DMS79 (cell line): ENCODE results near the gene LPCAT1.
"Not testable (repeated sequence)": the region's sequence is repeated elsewhere in the genome, so short reads cannot be mapped to it uniquely, and the experiment has no call there.

ENCODE experiments used
- DNase-seq: peaks from one replicate; lab custom pipeline; 2025; lab: John Stamatoyannopoulos, UW

LPCAT1 gene

DNA sequence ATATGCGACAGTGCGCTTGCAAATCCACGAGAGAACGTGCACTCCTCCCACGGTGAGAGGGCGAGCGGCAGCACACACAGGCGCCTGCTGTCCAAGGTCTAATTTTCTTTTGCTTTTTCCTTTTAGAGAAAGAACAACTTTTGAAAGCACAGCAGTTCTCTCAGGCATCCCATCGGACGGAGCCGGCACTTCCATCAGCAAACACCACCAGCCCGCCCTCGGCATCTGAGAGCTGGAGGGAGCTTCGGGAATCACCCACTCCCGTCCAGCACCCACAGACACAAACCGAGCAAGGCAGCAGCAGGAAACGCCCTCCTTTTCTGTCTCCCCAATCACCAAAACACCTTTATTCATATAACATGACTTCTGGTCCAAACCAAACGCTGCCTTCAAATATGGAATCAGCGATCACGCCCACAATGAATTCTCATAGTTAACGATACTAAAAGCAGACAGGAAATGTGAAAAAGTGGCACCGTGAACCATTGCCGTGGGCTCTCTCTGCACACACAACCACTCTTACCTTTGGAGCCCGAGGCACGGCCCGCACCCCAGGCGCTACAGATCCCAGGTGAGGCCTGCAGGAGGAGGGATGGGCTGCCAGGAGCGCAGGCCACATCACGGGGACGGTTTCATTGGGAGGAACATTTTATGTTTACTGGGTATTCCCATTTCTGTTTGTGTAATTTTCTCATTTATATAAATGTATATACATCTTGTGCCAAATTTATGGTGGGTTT, 14.2 kb downstream of the LPCAT1 start:
- no peak for DNase-seq

DNA sequence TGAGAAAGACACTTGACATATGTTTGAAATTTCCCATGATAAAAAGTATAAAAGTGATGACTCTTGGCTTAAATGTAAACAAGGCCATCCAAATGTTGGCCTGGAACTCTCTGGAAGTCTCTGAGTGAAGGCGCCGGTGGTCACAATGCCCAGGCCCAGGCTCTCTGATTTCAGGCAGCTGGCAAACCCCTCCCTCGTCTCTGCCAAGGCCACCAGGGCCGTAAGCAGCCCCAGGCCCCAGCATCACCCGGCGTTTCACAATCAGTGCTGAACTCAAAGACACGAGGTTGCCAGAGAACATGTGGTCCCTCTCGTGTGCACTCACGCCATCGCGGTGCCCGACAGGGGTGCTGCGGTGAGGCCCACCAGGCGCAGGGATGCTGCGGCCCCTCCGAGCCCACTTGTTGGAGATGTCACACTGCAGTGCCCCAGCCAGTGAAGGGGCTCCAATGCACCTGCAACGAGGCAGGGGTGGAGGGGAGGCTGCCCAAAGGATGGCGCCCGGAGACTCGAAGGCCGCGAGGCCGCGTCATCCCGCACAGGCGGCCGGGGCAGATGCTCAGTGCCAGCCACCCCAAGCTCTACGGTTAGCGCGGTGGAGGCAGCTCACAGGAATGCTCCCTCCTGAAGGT, 15.0 kb downstream of the LPCAT1 start:
- no peak for DNase-seq

DNA sequence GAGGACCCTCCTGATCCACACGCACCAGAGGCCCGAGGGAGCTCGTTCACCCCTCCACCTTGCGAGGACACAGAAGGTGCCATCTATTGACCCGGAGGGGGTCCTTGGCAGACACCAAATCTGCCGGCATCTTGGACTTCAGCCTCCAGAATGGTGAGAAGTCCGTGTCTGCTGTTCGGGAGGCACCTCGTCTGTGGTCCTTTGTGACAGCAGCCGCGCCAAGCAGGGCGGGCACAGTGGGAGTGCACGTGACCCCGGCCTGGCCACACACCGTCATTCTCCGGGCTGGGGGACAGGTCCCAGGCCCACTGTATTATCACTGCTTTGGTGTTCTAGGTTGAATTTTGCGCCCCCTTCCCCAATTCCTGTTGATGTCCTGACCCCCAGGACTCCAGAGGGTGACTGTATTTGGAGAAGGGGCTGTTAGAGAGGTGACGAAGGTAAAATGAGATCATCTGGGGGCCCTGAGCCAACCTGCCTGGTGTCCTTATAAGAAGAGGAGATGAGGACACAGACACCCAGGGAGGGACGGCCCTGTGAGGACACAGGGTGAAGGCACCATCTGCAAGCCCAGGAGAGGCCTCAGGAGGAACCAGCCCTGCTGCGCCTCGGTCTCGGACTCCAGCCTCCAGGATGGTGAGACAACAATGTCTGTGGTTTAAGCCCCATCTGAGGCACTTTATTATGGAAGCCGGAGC, 15.7 kb downstream of the LPCAT1 start:
- no peak for DNase-seq

DNA sequence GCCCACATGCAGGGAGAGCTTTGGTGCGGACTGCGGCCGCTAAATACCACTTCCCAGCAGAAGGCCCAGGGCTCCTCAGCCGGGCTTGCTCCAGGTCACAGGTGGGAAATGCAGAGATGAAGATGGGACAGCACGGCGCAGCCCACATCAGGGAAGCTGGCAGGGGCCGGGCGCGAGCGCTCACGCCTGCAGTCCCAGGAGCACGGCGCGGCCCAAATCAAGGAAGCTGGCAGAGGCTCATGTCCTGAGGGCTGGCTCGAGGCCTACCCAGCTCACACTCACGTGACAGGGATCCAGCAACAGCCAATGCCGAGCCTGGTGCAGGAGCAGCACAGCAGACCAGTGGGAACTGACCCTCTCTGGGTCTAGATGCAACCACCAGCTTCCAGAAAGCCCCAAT, 16.3 kb downstream of the LPCAT1 start:
- no peak for DNase-seq

DNA sequence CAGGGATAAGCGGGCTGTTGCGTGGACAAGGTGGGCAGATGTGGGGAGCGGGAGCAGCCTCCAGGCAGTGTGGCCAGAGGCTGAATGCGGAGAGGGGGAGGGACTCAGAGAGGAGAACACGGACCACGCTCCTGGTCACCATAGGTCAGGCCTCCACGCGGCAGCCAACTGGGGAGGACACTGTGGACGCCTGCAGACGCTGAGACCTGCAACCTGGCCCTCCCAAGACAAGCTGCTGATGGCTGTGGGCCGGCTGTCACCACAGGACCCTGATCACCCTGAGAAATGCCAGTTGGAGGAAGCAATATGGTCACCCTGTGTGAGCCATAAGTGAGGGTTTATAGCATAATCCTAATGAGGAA, 16.8 kb downstream of the LPCAT1 start:
- DNase-seq, result no peak

DNA sequence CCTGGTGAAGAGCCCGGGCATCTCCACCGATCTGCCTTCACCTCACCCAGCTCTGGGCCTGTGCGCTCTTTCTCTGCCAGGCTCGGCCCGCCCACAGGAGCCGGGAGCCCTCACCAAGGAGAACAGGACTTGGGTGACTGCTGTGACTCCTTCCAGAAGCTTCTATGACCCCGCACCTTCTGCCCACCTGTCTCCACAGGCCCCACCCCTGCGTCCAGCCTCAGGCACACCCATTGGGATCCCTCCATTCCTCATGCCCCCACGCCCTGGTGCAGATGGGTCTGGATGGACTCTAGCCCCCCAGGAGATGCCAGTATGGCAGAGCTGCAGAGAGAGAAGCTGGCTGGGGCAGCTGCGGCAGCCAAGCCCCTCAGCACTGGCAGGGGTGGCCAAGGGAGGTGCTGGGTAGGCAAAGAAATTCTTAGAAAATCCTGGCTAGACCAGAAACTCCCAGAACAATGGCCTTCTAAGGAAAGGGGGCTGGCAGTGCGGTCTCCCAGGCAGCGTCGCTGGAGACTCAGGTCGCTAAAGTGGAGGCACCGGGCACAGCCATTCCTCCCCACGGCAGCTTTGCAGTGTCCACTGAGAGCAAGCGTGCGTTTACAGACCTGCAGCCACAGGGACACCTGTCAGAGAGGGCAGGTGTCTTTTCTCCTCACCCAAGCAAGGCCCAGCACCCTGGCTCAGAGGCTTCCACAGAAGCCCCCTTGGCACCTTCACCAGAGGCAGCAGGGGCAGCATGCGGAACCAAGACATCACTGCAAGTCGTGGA, 17.3 kb downstream of the LPCAT1 start:
- no peak for DNase-seq

DNA sequence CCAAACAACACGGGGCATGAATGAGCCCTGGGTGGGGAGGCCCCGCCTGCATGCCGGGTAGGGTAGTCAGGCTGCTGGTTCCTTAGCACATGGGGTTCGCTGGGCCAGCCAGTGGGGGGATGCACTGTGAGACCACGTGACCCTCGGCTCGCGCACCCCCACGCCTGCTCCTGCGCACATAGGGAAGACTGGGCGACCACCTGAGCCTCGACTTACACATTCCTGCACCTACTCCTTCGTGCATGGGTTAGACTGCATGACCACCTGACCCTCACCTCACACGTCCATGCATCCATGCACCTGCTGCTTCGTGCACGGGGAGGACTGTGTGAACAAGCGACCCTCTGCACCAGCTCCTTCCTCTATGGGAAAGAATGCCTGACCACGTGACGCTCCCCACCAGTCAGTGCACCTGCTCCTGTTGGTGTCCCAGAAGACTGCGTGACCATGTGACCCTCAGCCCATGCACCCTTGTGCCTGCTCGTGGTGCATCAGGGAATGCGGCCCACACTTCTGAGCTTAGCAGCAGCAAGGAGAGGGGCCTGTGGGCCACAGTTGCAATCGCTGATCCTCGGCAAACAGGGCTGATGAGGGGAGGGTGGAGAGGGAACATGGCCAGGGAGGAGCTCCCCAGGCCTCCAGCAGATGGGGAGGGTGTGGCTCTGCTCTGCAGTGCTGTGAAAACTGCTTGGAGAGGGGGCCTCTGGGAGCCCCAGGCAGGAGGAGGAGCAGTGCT, 18.1 kb downstream of the LPCAT1 start:
- DNase-seq, result no peak

DNA sequence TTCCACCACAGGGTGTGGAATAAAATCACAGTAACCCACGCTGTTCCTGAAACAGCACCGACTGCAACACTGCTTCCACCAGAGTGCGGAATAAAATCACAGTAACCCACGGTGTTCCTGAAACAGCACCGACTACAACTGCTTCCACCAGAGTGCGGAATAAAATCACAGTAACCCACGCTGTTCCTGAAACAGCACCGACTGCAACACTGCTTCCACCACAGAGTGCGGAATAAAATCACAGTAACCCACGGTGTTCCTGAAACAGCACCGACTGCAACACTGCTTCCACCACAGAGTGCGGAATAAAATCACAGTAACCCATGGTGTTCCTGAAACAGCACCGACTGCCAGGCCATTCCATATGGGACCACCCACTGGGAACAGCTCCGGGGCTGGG, 18.7 kb downstream of the LPCAT1 start:
- not testable (repeated sequence) for DNase-seq

DNA sequence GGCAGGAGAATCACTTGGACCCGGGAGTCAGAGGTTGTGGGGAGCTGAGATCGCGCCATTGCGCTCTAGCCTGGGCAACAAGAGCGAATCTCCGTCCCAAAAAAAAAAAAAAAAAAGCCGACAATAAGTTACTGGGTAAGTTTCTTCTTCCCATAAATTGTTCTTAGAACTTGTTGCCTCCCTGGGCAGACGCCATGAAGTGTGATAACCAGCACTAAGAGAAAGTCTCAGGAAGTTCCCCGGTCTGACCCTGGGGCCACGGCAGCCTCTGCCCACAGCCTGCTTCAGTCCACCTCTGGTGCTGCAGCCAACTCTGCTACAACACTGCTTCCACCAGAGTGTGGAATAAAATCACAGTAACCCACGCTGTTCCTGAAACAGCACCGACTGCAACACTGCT, 19.1 kb downstream of the LPCAT1 start:
- DNase-seq, result no peak

DNA sequence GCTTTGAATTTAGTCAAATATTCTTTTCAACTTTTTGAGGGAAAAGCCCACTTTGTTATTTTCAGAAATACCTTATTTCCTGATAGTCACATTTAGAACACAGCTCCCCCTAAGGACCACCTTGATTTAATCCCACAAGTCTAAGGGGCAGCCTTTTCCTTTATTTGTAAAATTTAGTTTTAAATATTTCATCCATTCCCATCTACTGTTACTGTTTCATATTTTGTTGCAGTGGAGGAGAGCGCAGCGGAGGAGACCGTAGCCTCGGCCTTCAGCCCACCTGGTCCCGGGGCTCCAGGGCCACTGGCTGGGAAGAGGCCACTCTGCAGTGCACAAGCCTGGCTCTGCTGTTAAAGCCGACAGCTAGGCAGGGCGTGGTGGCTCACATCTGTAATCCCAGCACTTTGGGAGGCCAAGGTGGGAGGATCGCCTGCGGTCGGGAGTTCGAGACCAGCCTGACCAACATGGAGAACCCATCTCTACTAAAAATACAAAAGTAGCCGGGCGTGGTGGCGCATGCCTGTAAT, 19.6 kb downstream of the LPCAT1 start:
- no peak for DNase-seq

DNA sequence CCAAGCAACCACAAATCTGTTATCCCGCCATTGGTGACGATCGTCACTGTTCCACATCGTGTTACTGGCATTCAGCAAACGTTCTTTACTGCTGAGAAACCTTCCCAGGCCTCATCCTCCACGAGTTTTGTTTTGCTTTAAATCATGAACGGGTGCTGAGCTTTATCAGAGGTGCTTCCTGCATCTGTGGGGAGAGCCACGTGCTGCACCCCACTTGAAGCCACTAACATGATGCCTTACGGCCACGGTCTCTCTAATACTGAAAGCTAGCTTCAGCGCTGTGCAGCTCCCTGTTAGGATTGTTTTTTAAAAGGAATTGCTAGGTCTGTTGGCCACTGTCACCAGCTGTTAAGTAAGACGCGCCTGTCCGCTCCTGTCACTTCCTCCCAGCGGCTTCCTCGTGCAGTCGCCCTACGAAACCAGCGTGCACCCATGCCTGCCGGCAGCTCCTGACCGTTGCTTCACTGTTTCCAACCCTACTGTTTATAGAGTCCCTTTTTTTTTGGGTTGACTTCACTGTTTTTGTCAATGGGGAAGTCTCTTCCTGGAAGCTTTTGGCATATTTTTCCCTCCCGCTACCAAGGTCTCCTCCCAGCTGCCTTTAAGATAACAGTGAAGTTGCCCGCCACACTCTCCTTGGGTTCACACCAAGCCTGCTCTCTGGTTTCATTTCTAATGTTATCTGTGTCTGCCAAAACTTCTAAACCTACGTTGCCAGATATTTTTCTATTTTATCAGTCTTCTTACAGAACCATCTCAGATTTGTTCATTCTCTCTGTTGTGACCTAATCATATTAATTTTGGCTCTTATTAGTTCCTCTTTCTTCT, 20.3 kb downstream of the LPCAT1 start:
- DNase-seq, result no peak

DNA sequence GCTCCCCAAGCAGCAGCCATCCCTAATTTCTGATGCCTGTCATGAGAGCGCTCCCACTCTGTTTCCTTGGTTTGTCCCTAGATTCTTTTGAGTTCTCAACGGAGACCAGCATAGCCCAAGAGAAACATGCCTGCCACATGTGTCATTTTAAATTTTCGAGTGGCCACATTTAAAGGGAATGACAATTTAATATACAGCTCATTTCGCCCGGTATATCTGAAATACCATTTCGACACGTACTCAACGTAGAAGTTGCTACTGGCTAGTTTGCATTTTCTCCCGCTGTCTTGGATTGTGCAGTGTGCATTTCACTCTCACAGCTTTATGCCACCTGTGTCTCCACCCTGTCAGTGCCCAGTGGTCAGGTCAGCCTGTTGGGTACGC, 21.0 kb downstream of the LPCAT1 start:
- DNase-seq, result no peak

DNA sequence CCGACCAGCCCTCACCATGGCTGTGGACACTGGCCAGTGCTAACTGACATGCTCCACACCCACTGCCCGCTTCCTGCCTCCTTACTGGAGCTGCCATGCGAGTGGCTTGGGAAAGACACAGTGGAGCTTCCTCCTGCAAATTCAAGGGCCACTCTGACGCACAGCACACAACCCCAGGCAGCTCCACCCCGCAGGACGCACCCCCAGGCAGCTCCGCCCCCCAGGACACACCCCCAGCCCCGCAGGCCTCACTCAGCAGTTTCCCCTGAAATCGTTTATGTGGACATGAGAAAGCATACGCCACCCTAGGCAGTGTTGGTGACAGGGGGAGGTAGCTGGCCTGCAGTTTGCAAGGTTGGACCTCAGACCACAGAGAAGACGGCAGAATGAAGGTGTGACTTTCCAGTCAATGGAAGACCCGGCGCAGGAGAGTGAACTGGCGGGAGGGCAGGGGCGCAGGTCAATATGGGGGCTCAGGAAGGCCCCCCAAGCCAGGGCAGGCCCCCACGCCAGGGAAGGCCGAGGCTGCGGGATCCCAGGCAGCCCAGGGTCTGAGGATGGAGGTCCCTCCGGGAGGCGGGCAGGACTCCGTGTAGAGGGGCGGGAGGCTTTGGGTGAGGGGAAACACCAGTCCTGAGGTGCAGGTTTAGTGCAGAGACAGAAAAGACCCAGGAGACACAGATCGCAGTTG, 21.6 kb downstream of the LPCAT1 start:
- no peak for DNase-seq

DNA sequence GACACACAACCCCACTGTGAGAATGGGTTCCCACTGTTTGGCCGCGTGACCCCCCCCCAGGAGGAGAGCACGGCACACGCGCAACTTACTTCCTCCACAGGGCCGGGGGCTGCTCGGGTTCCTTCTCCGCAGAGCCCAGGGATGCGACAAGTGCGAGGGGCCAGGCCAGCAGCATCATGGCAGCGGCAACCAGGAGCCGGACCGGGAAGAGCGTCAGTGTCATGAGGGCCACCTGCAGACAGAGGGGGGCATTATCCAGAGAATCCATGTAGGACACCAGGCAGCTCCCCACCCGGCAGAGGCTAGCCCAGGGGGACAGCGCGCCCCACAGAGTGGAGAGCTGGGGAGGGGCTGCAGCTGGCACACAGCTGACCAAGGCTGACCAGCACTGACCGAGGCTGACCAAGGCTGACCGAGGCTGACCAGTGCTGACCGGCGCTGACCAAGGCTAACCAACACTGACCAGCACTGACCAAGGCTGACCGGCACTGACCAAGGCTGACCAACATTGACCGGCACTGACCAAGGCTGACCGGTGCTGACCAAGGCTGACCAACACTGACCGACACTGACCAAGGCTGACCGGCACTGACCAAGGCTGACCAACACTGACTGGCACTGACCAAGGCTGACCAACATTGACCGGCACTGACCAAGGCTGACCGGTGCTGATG, 22.3 kb downstream of the LPCAT1 start:
- DNase-seq, result no peak

DNA sequence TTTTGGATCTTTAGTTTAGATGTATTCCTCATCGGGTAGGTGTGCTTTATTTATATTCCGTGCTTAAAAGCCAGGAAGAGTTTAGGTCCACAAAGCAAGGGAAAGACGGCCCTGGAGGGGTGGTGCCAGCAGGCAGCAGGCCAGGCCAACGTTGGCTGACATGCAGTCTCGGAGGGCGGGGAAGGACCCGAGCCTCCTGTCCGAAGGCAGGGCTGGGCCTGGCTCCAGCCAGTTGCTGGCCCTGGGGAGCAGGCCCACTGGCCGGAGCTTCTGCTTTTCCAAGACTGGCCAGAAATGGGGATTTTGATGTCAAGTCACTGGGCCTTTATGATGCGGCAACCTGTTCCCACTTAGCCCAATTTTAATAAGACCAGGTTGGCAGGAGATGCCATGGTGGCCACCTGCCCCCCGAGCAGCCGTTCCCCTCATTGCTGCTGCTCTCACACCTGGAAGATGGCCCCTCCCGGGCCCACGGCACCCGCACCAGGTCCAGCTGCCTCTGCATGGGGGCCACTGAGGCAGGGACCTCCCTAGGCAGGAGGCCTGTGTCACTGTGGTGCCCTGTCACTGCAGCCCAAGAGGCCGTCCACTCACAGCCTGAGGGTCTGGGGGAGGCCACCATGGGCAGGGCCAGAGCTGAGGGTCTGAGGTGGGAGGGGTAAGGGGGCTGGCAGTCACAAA, 23.2 kb downstream of the LPCAT1 start:
- DNase-seq, result no peak

DNA sequence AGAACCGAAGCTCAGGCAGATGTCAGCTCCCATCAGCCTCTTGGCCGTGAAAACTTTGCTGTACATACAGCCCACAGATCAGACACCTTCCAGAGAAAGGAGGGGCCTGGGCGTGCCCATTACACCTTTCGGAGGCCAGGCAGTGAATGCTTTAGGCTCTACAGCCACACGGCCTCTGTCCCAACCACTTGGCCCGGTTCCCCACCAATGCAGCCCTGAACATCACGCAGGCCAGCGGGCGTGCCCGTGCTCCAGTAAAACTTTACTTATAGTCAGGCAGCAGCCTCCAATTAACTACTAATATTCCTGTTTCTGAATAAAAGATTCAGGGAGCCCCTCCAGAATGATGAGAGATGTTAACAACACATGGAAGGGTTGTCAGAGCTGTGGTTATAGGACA, 23.9 kb downstream of the LPCAT1 start:
- no peak for DNase-seq

DNA sequence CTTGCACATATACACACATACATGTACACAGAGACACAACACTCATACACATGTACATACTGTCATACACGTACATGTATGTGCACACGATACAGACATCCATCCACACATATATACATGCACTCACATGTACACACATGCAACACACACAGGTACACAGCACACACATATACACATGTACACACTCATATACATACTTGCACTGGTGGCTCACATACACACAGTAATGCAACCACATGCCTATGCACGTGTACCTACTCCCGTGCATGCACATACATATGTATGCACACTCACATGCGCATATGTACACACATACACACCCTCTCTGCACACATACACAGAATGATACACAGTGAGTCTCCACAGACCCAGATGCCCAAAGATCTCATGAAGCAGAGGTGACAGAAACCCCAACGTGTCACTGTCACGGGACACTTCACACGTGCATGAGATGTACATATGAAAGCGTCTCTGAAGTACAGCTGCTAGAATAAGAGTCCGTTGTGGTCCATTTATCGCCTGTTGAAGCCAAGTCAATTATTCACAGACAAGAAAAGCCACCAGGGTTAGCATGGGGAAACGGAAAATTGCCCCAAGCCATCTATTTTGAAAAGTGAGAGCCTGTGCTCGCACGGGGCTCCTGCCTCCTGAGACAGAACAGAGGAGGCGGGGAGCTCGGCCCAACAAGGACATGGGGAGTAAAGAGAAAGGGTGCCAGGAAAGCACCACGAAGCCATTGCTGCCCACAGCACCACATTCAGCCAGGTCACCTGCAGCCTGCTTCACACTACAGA, 24.9 kb downstream of the LPCAT1 start:
- no peak for DNase-seq
